Karpas-422 (cell line): ENCODE measurements around the gene NCAPG2. TPM values are rescaled to one million over a fixed set of nuclear protein-coding genes. Genes with fewer than 3 reads are reported as not detected.

ENCODE experiments used
- DNase-seq: peaks from one replicate; pipeline ENCODE4 v3.0.0-alpha.2; 2015
- H2AFZ ChIP-seq: fragments of 200-600 bp; sonication (generic); 2 replicates; pipeline ENCODE4 v1.6.1; 2014; ENCODE audit warnings: antibody characterized with exemption, low read length, mixed read lengths
- H3K27ac ChIP-seq: fragments of 200-600 bp; sonication (generic); 2 replicates; pipeline ENCODE4 v1.5.1; 2014; ENCODE audit warnings: mild to moderate bottlenecking, low read length, moderate library complexity
- H3K27me3 ChIP-seq: fragments of 200-600 bp; sonication (generic); 2 replicates; pipeline ENCODE4 v1.6.1; 2014; ENCODE audit warnings: low read length, mixed read lengths
- H3K36me3 ChIP-seq: fragments of 200-600 bp; sonication (generic); 2 replicates; pipeline ENCODE4 v1.6.1; 2014; ENCODE audit warnings: low read length, mixed read lengths; ENCODE audit not compliant: insufficient read depth
- H3K4me1 ChIP-seq: fragments of 200-600 bp; sonication (generic); 2 replicates; pipeline ENCODE4 v1.6.1; 2014; ENCODE audit warnings: mild to moderate bottlenecking, low read length, mixed read lengths
- H3K4me2 ChIP-seq: fragments of 200-600 bp; sonication (generic); 2 replicates; pipeline ENCODE4 v1.6.1; 2014; ENCODE audit warnings: low read length, low read depth, mild to moderate bottlenecking; ENCODE audit not compliant: poor library complexity, severe bottlenecking
- H3K4me3 ChIP-seq: fragments of 200-600 bp; sonication (generic); 2 replicates; pipeline ENCODE4 v1.5.1; 2014; ENCODE audit warnings: mild to moderate bottlenecking, antibody characterized with exemption, low read length, mixed read lengths
- H3K79me2 ChIP-seq: fragments of 200-600 bp; sonication (generic); 2 replicates; pipeline ENCODE4 v1.6.1; 2014; ENCODE audit warnings: mild to moderate bottlenecking, low read length, mixed read lengths
- H3K9ac ChIP-seq: fragments of 200-600 bp; sonication (generic); 2 replicates; pipeline ENCODE4 v1.6.0; 2014; ENCODE audit warnings: low read length
- H3K9me2 ChIP-seq: fragments of 200-600 bp; sonication (generic), shearing (Covaris generic); replicated peaks from 2 replicates; pipeline ENCODE4 v1.6.0; 2014; ENCODE audit warnings: mild to moderate bottlenecking, low read length, moderate library complexity; ENCODE audit not compliant: insufficient read depth
- H3K9me3 ChIP-seq: fragments of 300-700, 200-600 bp; sonication (generic); 2 replicates; pipeline ENCODE4 v1.6.1; 2014; ENCODE audit warnings: low read length, mixed read lengths
- H4K20me1 ChIP-seq: fragments of 200-600 bp; sonication (generic); 2 replicates; pipeline ENCODE4 v1.6.1; 2014; ENCODE audit warnings: mild to moderate bottlenecking, antibody characterized with exemption, low read length, low read depth; ENCODE audit not compliant: insufficient read depth
- total RNA-seq: library from RNA; depleted of rRNA; stranded (reverse); fragments of >200 nt; shearing (Covaris generic); gene quantifications from 2 replicates; pipeline ENCODE4 v1.2.3, GENCODE V29; 2014; ENCODE audit warnings: low replicate concordance

The NCAPG2 gene
- total RNA-seq, 1 experiment from 2014 or later: 23.4 TPM

- Histone ChIP-seq H3K4me1 (peaks cover under 1% of the 10 kb centered on the region; the same call in 1 of the 2 replicates), H3K79me2 (no peaks in the 10 kb centered on the region), H3K9ac (no peak overlapping the region), H3K27me3 (no peaks in the 10 kb centered on the region), H4K20me1 (no peaks in the 10 kb centered on the region), H3K9me3 (no peaks in the 10 kb centered on the region), H3K4me3 (no peak overlapping the region), H3K4me2 (no peak overlapping the region), H3K27ac (no peak overlapping the region), H3K9me2 (no peaks in the 10 kb centered on the region), H2AFZ (no peak overlapping the region), H3K36me3 (no peaks in the 10 kb centered on the region)
- DNase-seq: no peak
Measured at GRCh38 chr7:158588878-158589442, 115.6 kb downstream of the NCAPG2 start.

- Histone ChIP-seq H3K27me3 (no peaks in the 10 kb centered on the region), H3K79me2 (no peaks in the 10 kb centered on the region), H3K9me3 (no peaks in the 10 kb centered on the region), H3K9ac (no peak overlapping the region), H3K36me3 (no peaks in the 10 kb centered on the region), H3K4me2 (no peak overlapping the region), H4K20me1 (no peaks in the 10 kb centered on the region), H3K4me3 (no peak overlapping the region), H3K9me2 (no peaks in the 10 kb centered on the region), H2AFZ (no peak overlapping the region), H3K4me1 (peaks cover 6% of the 10 kb centered on the region), H3K27ac (no peak overlapping the region)
- DNase-seq: no peak
Measured at GRCh38 chr7:158588085-158588877, 116.3 kb downstream of the NCAPG2 start.

GRCh38 chr7:158587162-158588084, 117.2 kb downstream of the NCAPG2 start, which contains the start of gene PTPRN2:
PTPRN2 (minus strand) TSS chr7:158587823.
- Histone ChIP-seq H3K27ac (no peak within 1 kb of the TSS), H3K79me2 (no peaks in the 10 kb centered on the region), H3K4me3 (no peak within 1 kb of the TSS), H3K9me2 (no peaks in the 10 kb centered on the region), H3K27me3 (no peaks in the 10 kb centered on the region; the same call in 1 of the 2 replicates), H4K20me1 (no peaks in the 10 kb centered on the region), H3K4me2 (no peak within 1 kb of the TSS), H2AFZ (no peak within 1 kb of the TSS), H3K9ac (no peak within 1 kb of the TSS), H3K36me3 (no peaks in the 10 kb centered on the region), H3K9me3 (no peaks in the 10 kb centered on the region), H3K4me1 (peaks cover 6% of the 10 kb centered on the region)
- no peak for DNase-seq

GRCh38 chr7:158586499-158587161, 118.0 kb downstream of the NCAPG2 start:
- Histone ChIP-seq H3K9ac (no peak overlapping the region), H4K20me1 (no peaks in the 10 kb centered on the region), H3K27ac (no peak overlapping the region), H3K4me3 (no peak overlapping the region), H3K9me2 (no peaks in the 10 kb centered on the region), H2AFZ (no peak overlapping the region), H3K4me2 (no peak overlapping the region), H3K27me3 (no peaks in the 10 kb centered on the region; the same call in 1 of the 2 replicates), H3K4me1 (peaks cover 11% of the 10 kb centered on the region), H3K79me2 (no peaks in the 10 kb centered on the region), H3K36me3 (no peaks in the 10 kb centered on the region), H3K9me3 (no peaks in the 10 kb centered on the region)
- DNase-seq: no peak

GRCh38 chr7:158585721-158586498, 118.7 kb downstream of the NCAPG2 start:
- no peak for DNase-seq
- no peak overlapping the region for H2AFZ ChIP-seq
- no peak overlapping the region for H3K9ac ChIP-seq
- no peaks in the 10 kb centered on the region for H3K9me3 ChIP-seq
- H3K27me3 ChIP-seq: no peaks in the 10 kb centered on the region; the same call in 1 of the 2 replicates
- H3K4me3 ChIP-seq: no peak overlapping the region
- H3K36me3 ChIP-seq: no peaks in the 10 kb centered on the region
- no peak overlapping the region for H3K4me2 ChIP-seq
- H3K4me1 ChIP-seq: peaks cover 13% of the 10 kb centered on the region
- H3K79me2 ChIP-seq: no peaks in the 10 kb centered on the region
- H3K27ac ChIP-seq: no peak overlapping the region
- H4K20me1 ChIP-seq: no peaks in the 10 kb centered on the region
- H3K9me2 ChIP-seq: no peaks in the 10 kb centered on the region

- Histone ChIP-seq H3K4me3 (no peak overlapping the region), H2AFZ (no peak overlapping the region), H3K27me3 (peaks cover 4% of the 10 kb centered on the region; the same call in 1 of the 2 replicates), H3K4me2 (no peak overlapping the region), H3K27ac (no peak overlapping the region), H3K79me2 (no peaks in the 10 kb centered on the region), H3K9me2 (no peaks in the 10 kb centered on the region), H3K36me3 (no peaks in the 10 kb centered on the region), H3K4me1 (peaks cover 13% of the 10 kb centered on the region), H3K9me3 (peaks cover 4% of the 10 kb centered on the region; the same call in 1 of the 2 replicates), H4K20me1 (no peaks in the 10 kb centered on the region), H3K9ac (no peak overlapping the region)
- DNase-seq: no peak
Measured at GRCh38 chr7:158584407-158584806, 120.2 kb downstream of the NCAPG2 start.

- Histone ChIP-seq H3K4me3 (no peak overlapping the region), H4K20me1 (no peaks in the 10 kb centered on the region), H3K4me2 (no peak overlapping the region), H3K9me3 (peaks cover 4% of the 10 kb centered on the region; the same call in 1 of the 2 replicates), H3K27me3 (peaks cover 4% of the 10 kb centered on the region; the same call in 1 of the 2 replicates), H3K27ac (no peak overlapping the region), H3K9me2 (no peaks in the 10 kb centered on the region), H3K36me3 (no peaks in the 10 kb centered on the region), H3K4me1 (peaks cover 13% of the 10 kb centered on the region), H2AFZ (no peak overlapping the region), H3K9ac (no peak overlapping the region), H3K79me2 (no peaks in the 10 kb centered on the region)
- no peak for DNase-seq
Measured at GRCh38 chr7:158583810-158584209, 120.8 kb downstream of the NCAPG2 start.
